ENCODE measurements around the gene ETV6. TPM values are rescaled to one million over a fixed set of nuclear protein-coding genes. Genes with fewer than 3 reads are reported as not detected.

Gene ETV6
- total RNA-seq, 2 donors from 2014 or later, result 17.5 to 17.9 TPM

DNA sequence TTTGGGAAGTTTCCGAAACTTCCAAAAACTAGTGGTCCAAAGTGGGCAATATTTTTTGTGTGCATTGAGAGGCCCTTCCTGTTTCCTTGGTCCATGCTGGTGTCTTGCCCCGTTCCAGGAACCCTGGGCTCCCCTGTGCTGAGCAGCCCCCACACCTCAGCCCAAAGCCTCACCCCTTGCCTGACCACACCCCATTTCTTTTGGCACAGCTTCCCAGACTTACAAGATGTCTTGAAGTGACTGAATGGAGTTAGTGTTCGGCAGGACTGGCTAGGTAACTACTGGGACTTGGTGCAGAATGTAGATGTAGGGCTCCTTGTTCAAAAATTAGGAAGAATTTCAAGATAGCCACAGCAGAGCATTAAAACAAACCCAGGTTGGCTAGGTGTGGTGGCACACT, 68.6 kb downstream of the ETV6 start:
- intact Hi-C loops (cut with DNase I), result no loop called here
- Histone ChIP-seq H3K4me3 (no peak overlapping the region), H3K9me3 (no peaks in the 10 kb centered on the region), H3K27ac (no peak overlapping the region), H3K36me3 (replicated peaks in 1 of 2; ENCODE audit: insufficient read depth in 1 of 2, low read depth in 2 of 2) (no peaks in the 10 kb centered on the region), H3K27me3 (no peaks in the 10 kb centered on the region), H3K4me1 (peaks cover 34% of the 10 kb centered on the region)
- DNase-seq (no peak), ATAC-seq (no peak)
- WGBS, 2 donors, result 87 to 88% methylated on average over 3 of the region's 3 CpGs
- TF ChIP-seq POLR2A (IDR thresholded peaks at IDR 0.05), result no peak
- TF ChIP-seq, protein P1, sequence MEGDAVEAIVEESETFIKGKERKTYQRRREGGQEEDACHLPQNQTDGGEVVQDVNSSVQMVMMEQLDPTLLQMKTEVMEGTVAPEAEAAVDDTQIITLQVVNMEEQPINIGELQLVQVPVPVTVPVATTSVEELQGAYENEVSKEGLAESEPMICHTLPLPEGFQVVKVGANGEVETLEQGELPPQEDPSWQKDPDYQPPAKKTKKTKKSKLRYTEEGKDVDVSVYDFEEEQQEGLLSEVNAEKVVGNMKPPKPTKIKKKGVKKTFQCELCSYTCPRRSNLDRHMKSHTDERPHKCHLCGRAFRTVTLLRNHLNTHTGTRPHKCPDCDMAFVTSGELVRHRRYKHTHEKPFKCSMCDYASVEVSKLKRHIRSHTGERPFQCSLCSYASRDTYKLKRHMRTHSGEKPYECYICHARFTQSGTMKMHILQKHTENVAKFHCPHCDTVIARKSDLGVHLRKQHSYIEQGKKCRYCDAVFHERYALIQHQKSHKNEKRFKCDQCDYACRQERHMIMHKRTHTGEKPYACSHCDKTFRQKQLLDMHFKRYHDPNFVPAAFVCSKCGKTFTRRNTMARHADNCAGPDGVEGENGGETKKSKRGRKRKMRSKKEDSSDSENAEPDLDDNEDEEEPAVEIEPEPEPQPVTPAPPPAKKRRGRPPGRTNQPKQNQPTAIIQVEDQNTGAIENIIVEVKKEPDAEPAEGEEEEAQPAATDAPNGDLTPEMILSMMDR (IDR thresholded peaks at IDR 0.05), result no peak

DNA sequence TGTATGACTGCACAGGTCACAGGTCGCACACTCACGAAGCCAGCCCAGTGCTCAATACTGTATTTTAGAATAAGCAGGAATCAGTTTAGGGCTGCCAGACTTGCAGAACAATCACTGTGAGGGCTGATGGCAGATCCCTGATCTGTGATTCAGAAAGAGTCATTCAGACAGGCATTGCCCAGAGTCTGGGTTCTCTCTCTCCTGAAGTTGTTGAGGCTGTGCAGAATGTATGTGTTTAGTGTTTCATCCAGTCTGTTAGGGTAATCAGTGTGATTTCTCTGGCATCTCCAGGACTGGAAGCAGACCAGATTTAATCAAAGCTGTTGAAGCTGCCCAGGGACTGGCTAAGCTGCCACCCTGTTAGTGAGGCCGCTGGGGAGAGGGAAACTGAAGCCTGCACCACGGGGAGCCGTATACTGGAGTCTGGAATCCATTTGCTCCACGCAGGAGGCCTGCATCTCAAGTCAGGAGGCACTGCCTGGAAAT, 69.3 kb downstream of the ETV6 start:
- H3K9me3 ChIP-seq, result no peaks in the 10 kb centered on the region
- H3K36me3 ChIP-seq (replicated peaks in 1 of 2; ENCODE audit: insufficient read depth in 1 of 2, low read depth in 2 of 2), result no peaks in the 10 kb centered on the region
- no peaks in the 10 kb centered on the region for H3K27me3 ChIP-seq
- ATAC-seq (no peak), DNase-seq (no peak)
- intact Hi-C loops (cut with DNase I), result no loop called here
- TF ChIP-seq, protein P1 (IDR thresholded peaks at IDR 0.05), result no peak
- no peak for TF ChIP-seq POLR2A (IDR thresholded peaks at IDR 0.05)
- no peak overlapping the region for H3K4me3 ChIP-seq
- no peak overlapping the region for H3K27ac ChIP-seq
- 84 to 97% methylated on average over 3 to 6 of the region's 6 CpGs for WGBS, 2 donors
- peaks cover 40% of the 10 kb centered on the region for H3K4me1 ChIP-seq

DNA sequence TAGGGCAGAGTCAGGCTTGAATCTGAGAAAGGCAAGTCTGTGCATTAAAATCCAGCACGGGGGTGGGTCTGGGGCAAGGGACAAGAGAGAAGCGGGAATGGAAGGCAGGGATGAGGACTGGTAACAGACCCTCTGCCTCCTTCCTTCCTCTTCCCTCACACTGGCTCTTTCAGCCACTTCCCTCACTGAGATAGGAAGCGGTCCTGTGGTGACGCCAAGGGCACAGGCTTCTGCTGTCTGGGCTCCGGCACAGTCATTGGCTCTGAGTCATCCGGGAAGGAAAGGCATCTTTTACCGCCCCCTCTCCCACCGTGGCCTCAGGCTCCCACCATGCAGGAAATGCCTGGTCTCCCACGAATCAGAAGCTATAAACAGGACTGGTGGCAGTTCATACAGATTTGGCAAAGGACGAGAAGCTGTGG, 70.2 kb downstream of the ETV6 start:
- Histone ChIP-seq H3K4me3 (no peak overlapping the region), H3K9me3 (no peaks in the 10 kb centered on the region), H3K27me3 (no peaks in the 10 kb centered on the region), H3K36me3 (replicated peaks in 1 of 2; ENCODE audit: insufficient read depth in 1 of 2, low read depth in 2 of 2) (no peaks in the 10 kb centered on the region), H3K27ac (peak overlapping the region in 1 of 4 donors; percentile 48), H3K4me1 (peaks cover 40% of the 10 kb centered on the region)
- ATAC-seq (peak; percentile 33), DNase-seq (peak in 2 of 4 donors; percentile 26 to 69)
- 73 to 74% methylated on average over 10 of the region's 10 CpGs for WGBS, 2 donors
- TF ChIP-seq, protein P1 (IDR thresholded peaks at IDR 0.05), result no peak
- TF ChIP-seq POLR2A (IDR thresholded peaks at IDR 0.05), result peak in 1 of 3 donors; percentile 18
- intact Hi-C loops (cut with DNase I), result no loop called here

DNA sequence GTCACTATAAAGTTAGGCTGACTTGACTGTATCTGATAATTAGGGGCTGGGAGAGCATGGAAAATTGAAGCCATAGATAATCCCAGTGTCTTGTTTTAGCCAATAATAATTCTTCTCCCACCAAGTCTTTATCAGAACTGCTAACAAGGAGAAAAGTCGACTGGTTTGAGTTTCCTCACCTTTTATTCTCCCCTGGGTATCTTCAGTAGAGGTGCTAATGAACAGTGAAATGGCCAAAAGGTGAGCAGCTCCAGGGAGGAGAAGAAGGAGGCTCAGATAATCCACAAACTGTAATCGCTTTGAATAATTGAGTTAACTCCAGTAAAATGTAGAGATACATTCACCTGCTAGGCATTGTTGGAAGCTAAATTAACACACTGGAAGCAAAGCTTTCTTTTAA, 72.6 kb downstream of the ETV6 start:
- DNase-seq, result no peak
- 59 to 63% methylated on average over 2 of the region's 2 CpGs for WGBS, 2 donors
- Histone ChIP-seq H3K9me3 (no peaks in the 10 kb centered on the region), H3K27me3 (no peaks in the 10 kb centered on the region), H3K27ac (peak overlapping the region in 1 of 4 donors; percentile 4), H3K4me3 (no peak overlapping the region), H3K36me3 (replicated peaks in 1 of 2; ENCODE audit: insufficient read depth in 1 of 2, low read depth in 2 of 2) (no peaks in the 10 kb centered on the region), H3K4me1 (peaks cover 56% of the 10 kb centered on the region)
- TF ChIP-seq, protein P1 (IDR thresholded peaks at IDR 0.05), result no peak
- no peak for TF ChIP-seq POLR2A (IDR thresholded peaks at IDR 0.05)
- intact Hi-C loops (cut with DNase I), result no loop called here
- ATAC-seq, result no peak

DNA sequence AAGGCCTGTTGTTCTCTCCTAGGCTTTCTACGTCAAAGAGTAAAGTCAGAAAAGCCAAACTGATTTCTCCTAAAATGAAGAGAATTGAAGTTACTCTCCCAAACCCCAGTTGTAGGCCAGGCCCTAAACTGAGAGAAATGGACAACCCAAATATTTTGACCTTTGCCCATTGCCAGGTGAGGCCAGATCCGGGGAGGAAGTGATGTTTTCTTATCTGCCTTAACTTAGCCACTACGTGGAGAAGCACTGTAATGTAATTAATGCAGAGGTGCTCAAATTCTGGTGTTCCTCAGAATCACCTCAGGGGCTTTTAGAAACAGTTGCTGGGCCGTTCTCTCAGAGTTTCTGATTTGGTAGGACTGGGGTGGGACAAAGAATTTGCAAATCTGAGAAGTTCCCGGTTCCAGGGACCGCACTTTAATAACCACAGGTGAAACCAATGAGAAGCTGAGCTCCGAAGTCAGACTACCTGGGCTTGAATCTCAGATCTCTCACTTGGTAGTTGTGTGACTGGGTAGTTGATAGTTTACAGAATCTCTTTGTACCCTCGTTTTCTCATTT, 73.2 kb downstream of the ETV6 start:
- H3K9me3 ChIP-seq, result no peaks in the 10 kb centered on the region
- peaks cover 60% of the 10 kb centered on the region for H3K4me1 ChIP-seq
- intact Hi-C loops (cut with DNase I), result no loop called here
- no peak for DNase-seq
- 63 to 67% methylated on average over 7 to 8 of the region's 8 CpGs for WGBS, 2 donors
- no peak overlapping the region for H3K4me3 ChIP-seq
- H3K27me3 ChIP-seq, result no peaks in the 10 kb centered on the region
- H3K27ac ChIP-seq, result peak overlapping the region in 3 of 4 donors; percentile 4 to 71 (median 26)
- ATAC-seq, result no peak
- TF ChIP-seq, protein P1 (IDR thresholded peaks at IDR 0.05), result no peak
- TF ChIP-seq POLR2A (IDR thresholded peaks at IDR 0.05), result no peak
- H3K36me3 ChIP-seq (replicated peaks in 1 of 2; ENCODE audit: insufficient read depth in 1 of 2, low read depth in 2 of 2), result no peaks in the 10 kb centered on the region
